Stimulated activated CD8-positive, alpha-beta memory T cell treated with anti-CD3 and anti-CD28 coated beads, Interleukin-15, amount 100 ng/mL, for 48 hours (primary cell): ENCODE measurements around the gene SLC25A21.

ENCODE experiments used
- DNase-seq, 2 donors: peaks; one replicate each; pipeline ENCODE4 v3.0.0-alpha.2; 2020; ENCODE audit warnings: low read depth in 2 of 2

SLC25A21 gene

GRCh38 chr14:36757734-36758601 is 414.4 kb downstream of the SLC25A21 start:
- no peak for DNase-seq

GRCh38 chr14:36756226-36756625 is 416.2 kb downstream of the SLC25A21 start:
- no peak for DNase-seq

- DNase-seq, result no peak
Measured at GRCh38 chr14:36755756-36756155, 416.6 kb downstream of the SLC25A21 start.

GRCh38 chr14:36751920-36752319 is 420.5 kb downstream of the SLC25A21 start:
- no peak for DNase-seq

- no peak for DNase-seq
Measured at GRCh38 chr14:36751106-36751505, 421.3 kb downstream of the SLC25A21 start.

GRCh38 chr14:36750244-36750643 is 422.2 kb downstream of the SLC25A21 start:
- no peak for DNase-seq

- DNase-seq, result no peak
Measured at GRCh38 chr14:36748610-36749213, 423.7 kb downstream of the SLC25A21 start.

GRCh38 chr14:36747411-36748184 is 424.8 kb downstream of the SLC25A21 start:
- DNase-seq, result no peak

- DNase-seq, result no peak
Measured at GRCh38 chr14:36746872-36747271, 425.5 kb downstream of the SLC25A21 start.

- no peak for DNase-seq
Measured at GRCh38 chr14:36741858-36742257, 430.5 kb downstream of the SLC25A21 start.

GRCh38 chr14:36738269-36738668 is 434.1 kb downstream of the SLC25A21 start:
- no peak for DNase-seq

GRCh38 chr14:36726128-36726527 is 446.3 kb downstream of the SLC25A21 start:
- no peak for DNase-seq

- DNase-seq, result no peak
Measured at GRCh38 chr14:36724162-36724561, 448.2 kb downstream of the SLC25A21 start.

GRCh38 chr14:36723530-36723929 is 448.9 kb downstream of the SLC25A21 start:
- no peak for DNase-seq

GRCh38 chr14:36721877-36722276 is 450.5 kb downstream of the SLC25A21 start:
- DNase-seq, result no peak

- DNase-seq, result no peak
Measured at GRCh38 chr14:36720657-36721056, 451.7 kb downstream of the SLC25A21 start.

GRCh38 chr14:36719823-36720222 is 452.6 kb downstream of the SLC25A21 start:
- DNase-seq, result no peak

- DNase-seq, result no peak
Measured at GRCh38 chr14:36718216-36718615, 454.2 kb downstream of the SLC25A21 start.

GRCh38 chr14:36717363-36717762 is 455.0 kb downstream of the SLC25A21 start:
- no peak for DNase-seq

- DNase-seq, result no peak
Measured at GRCh38 chr14:36716614-36717184, 455.7 kb downstream of the SLC25A21 start.

GRCh38 chr14:36713960-36714703 is 458.3 kb downstream of the SLC25A21 start:
- DNase-seq, result no peak
